GM21390 (cell line): Measurements from ENCODE around the gene DMPK.
"Not testable (repeated sequence)": the region's sequence is repeated elsewhere in the genome, so short reads cannot be mapped to it uniquely, and the experiment has no call there.

Source experiments
- ATAC-seq: cut with Tn5 transposase; IDR thresholded peaks from one replicate; pipeline ENCODE4 v1.9.1; 2021; ENCODE audit not compliant: unreplicated experiment

DMPK gene

GRCh38 chr19:45815481-45816216 is 33.4 kb upstream of the DMPK start:
- ATAC-seq, result no peak

GRCh38 chr19:45814851-45815480 is 32.7 kb upstream of the DMPK start, which contains the start of gene RSPH6A:
Gene RSPH6A (minus strand): TSS chr19:45815308. CDS start chr19:45815176, 132 bp downstream.
- ATAC-seq, result no peak

- no peak for ATAC-seq
These were observed 32.0 kb upstream of the DMPK start for GRCh38 chr19:45814166-45814780.

GRCh38 chr19:45812297-45812696 is 30.0 kb upstream of the DMPK start:
- no peak for ATAC-seq

- no peak for ATAC-seq
These were observed 27.4 kb upstream of the DMPK start for GRCh38 chr19:45809643-45810159.

- ATAC-seq, result no peak
These were observed 23.4 kb upstream of the DMPK start for GRCh38 chr19:45805719-45806118.

GRCh38 chr19:45804959-45805230 is 22.6 kb upstream of the DMPK start:
- no peak for ATAC-seq

GRCh38 chr19:45804140-45804958 is 22.1 kb upstream of the DMPK start:
- ATAC-seq, result no peak

GRCh38 chr19:45801603-45802175 is 19.4 kb upstream of the DMPK start:
- ATAC-seq, result no peak

- no peak for ATAC-seq
These were observed 17.8 kb upstream of the DMPK start for GRCh38 chr19:45800070-45800553.

GRCh38 chr19:45799541-45799940 is 17.3 kb upstream of the DMPK start:
- ATAC-seq, result not testable (repeated sequence)

- ATAC-seq, result no peak
These were observed 16.8 kb upstream of the DMPK start for GRCh38 chr19:45798995-45799517.

- no peak for ATAC-seq
These were observed 12.3 kb upstream of the DMPK start for GRCh38 chr19:45794627-45795026.

GRCh38 chr19:45793876-45794275 is 11.6 kb upstream of the DMPK start:
- no peak for ATAC-seq

GRCh38 chr19:45793178-45793564 is 10.9 kb upstream of the DMPK start:
- ATAC-seq, result no peak

GRCh38 chr19:45792470-45793177 is 10.3 kb upstream of the DMPK start, which contains the start of gene DMWD:
Gene DMWD (minus strand): TSS chr19:45792845. CDS start chr19:45792756, 89 bp downstream.
- peak; percentile 87 for ATAC-seq

- ATAC-seq, result peak; percentile 17
These were observed 9.6 kb upstream of the DMPK start for GRCh38 chr19:45791744-45792469.

- no peak for ATAC-seq
These were observed 8.7 kb upstream of the DMPK start for GRCh38 chr19:45790942-45791341.
